GM19035 (cell line): Measurements from ENCODE around the gene TEKT3.

ENCODE experiments used
- ATAC-seq: cut with Tn5 transposase; IDR thresholded peaks from one replicate; pipeline ENCODE4 v1.9.1; 2021; ENCODE audit not compliant: unreplicated experiment

Gene TEKT3

GRCh38 chr17:15267996-15268395 lies 73.4 kb downstream of the TEKT3 start:
- no peak for ATAC-seq

GRCh38 chr17:15266325-15267125 lies 74.9 kb downstream of the TEKT3 start:
- ATAC-seq = no peak

GRCh38 chr17:15265131-15265530 lies 76.3 kb downstream of the TEKT3 start, which contains the start of gene PMP22:
TSS of gene PMP22 (minus strand) at chr17:15265326. CDS start at chr17:15260727, 4,599 bp downstream.
- no peak for ATAC-seq

- ATAC-seq = no peak
These were observed 76.9 kb downstream of the TEKT3 start for GRCh38 chr17:15264542-15264941.

- ATAC-seq = no peak
These were observed 77.7 kb downstream of the TEKT3 start for GRCh38 chr17:15263680-15264079.

- no peak for ATAC-seq
These were observed 78.2 kb downstream of the TEKT3 start for GRCh38 chr17:15263206-15263579.

- ATAC-seq = no peak
These were observed 78.8 kb downstream of the TEKT3 start for GRCh38 chr17:15262291-15263205.

GRCh38 chr17:15261802-15262290 lies 79.6 kb downstream of the TEKT3 start:
- ATAC-seq = no peak

GRCh38 chr17:15261258-15261801 lies 80.1 kb downstream of the TEKT3 start:
- ATAC-seq = no peak

- peak; percentile 50 for ATAC-seq
These were observed 80.8 kb downstream of the TEKT3 start for GRCh38 chr17:15260376-15261257.

GRCh38 chr17:15257796-15258512 lies 83.4 kb downstream of the TEKT3 start:
- ATAC-seq = no peak

GRCh38 chr17:15257258-15257788 lies 84.1 kb downstream of the TEKT3 start:
- peak; percentile 68 for ATAC-seq

- ATAC-seq = no peak
These were observed 84.7 kb downstream of the TEKT3 start for GRCh38 chr17:15256689-15257088.

- ATAC-seq = no peak
These were observed 85.5 kb downstream of the TEKT3 start for GRCh38 chr17:15255713-15256454.
